GM21381 (cell line): ENCODE measurements around the gene DTD1.

Experiments
- ATAC-seq: cut with Tn5 transposase; IDR thresholded peaks from one replicate; pipeline ENCODE4 v1.9.1; 2021; ENCODE audit warnings: mild to moderate bottlenecking, moderate library complexity; ENCODE audit not compliant: unreplicated experiment

DTD1 gene

DNA sequence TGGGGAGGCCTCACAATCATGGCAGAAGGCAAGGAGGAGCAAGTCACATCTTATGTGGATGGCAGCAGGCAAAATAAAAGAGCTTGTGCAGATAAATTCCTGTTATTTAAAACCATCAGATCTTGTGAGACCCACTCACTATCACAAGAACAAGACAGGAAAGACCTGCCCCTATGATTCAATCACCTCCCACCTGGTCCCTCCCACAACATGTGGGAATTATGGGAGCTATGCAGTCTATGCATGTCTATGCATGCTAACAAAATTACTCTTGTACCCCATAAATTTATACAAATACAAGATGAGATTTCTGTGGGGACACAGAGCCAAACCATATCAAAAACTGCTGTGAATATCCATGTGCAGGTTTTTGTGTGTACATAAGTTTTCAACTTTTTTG is 200.2 kb downstream of the DTD1 start:
- no peak for ATAC-seq

DNA sequence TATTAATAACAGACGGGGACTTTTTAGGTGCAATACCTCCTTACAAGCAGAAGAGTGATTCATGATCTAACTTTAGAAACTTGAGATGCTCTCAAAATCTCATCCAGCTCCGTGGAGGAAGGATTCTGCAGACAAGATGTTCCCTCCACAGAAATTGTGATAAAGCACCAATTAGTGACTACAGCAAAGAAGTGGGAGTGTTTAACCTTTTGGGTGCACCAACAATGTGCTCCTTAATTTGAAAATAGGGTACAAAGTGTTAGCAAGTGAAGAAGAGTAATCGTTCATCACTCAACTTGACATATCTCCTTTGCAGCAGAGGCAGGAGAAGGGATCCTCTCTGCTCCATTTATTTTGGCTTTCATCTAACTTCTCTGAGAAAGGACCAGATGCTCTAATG is 202.9 kb downstream of the DTD1 start:
- ATAC-seq, result no peak

- peak; percentile 98 for ATAC-seq
These were observed 206.0 kb downstream of the DTD1 start for GRCh38 chr20:18793625-18794427.

GRCh38 chr20:18794428-18794787 is 206.6 kb downstream of the DTD1 start:
- ATAC-seq, result no peak

GRCh38 chr20:18795366-18795765 is 207.5 kb downstream of the DTD1 start:
- no peak for ATAC-seq

DNA sequence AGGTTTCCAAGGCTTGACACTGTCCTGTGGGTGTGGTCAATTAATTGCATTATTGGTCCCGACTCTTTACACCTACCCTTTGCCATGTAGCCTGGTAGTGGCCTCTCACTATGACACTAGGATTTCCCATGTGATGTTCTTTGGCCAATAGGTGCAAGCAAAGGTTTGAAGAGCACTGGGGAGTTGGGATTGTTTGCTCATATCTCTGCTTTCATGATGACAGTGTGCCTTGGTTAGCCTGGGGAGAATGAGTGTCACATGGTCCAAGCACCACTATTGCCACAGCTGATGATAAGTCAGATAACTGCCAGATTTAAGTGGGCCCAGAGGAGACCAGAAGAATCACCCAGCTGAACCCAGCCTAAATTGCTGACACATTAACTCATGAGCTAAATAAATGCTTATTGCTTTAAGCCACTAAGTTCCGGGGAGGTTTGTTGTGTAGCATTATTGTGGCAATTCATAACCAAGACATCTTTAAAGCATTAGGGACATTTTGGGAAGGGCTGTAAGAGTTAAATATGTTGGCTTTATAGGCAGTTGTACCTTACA is 208.5 kb downstream of the DTD1 start:
- no peak for ATAC-seq

DNA sequence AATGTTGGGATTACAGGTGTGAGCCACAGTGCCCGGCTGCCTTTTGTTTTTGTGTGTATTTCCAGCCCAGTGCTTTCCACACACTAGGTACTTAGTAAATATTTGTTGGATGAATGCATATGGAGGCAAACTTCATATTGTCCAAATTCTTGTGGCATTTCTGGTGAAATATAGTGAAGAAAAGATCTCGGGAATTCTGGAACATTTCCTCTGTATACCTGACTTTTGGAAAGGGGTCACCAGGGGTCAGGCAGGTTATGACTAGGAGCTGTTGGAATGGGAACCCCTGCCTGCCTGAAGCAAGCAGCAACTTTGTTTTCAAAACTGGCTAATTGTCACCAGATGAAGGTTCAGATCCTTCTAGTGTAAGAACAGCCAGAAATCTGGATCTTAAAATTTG is 213.7 kb downstream of the DTD1 start:
- ATAC-seq, result no peak

GRCh38 chr20:18802012-18802634 is 214.3 kb downstream of the DTD1 start:
- no peak for ATAC-seq

DNA sequence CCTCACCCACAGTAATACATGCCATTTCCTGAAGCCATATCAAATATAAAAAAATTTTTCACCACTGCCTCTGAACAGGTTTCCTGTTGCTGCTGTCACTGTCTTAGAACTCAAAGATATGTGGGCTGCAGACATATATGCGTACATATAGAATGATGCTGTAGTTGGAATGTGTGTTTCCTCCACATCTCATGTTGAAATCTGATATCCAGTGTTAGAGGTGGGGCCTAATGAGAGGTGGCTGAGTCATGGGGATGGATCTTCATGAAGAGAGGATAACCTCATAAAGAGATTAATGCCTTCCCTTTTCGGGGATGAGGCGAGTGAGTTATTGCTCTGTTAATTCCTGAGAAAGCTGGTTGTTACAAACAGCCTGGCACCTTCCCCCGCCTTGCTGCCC is 218.0 kb downstream of the DTD1 start:
- no peak for ATAC-seq

DNA sequence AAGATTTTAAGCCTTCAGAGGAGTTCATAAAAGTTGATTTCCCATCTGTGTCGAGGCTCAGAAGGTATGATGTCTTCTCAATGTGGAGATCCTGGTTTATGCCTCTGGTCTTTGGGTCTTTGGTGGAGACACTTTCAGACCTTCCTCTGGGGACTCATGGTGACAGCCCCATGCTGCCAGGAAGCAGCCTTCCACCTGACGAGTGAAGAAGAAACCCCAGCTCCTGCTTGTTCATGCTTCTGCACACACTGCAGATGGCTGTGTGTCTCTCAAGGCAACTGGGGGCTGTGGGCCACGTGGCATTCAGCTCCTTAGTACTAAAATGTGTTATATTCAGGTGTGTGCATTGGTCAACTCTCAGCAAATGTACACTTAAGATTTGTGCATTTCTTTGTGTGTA is 220.9 kb downstream of the DTD1 start:
- ATAC-seq, result no peak

DNA sequence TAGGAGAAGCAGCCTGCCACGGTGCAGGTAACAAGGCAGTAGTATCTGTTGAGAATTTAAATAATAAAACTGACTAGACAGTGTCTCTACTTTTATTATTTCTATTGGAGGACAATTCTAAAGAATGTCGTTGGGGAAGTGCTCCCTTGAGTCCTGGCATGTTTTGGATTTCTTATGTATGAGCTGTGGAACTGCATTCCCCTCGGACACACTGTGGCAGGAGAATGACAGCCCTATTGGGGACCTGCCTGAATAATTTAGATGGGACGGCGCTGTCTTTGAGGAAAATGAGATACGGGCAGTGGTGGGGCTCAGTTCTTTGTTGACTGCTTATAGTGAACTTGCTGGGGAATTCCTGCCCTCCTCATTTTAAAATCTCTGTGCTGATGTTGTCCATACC is 223.3 kb downstream of the DTD1 start:
- no peak for ATAC-seq

DNA sequence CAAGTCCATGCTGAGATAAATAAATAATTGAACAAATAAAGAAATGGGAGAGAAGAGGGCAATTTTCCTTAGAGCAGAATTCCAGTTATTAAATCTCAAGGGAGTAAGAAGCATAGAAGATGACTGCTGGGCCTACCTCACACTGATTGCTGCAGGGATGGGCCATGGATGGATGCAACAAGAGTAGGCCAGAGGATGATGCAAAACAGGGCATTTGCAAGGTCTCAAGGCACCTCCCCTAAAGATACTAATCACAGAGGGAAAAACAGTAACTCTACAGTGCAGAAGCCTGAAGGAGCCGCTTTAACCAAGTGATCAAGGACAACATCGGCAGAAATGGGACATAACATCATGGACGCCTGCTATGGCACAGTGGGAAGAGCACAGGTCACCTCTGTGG is 224.1 kb downstream of the DTD1 start:
- no peak for ATAC-seq

DNA sequence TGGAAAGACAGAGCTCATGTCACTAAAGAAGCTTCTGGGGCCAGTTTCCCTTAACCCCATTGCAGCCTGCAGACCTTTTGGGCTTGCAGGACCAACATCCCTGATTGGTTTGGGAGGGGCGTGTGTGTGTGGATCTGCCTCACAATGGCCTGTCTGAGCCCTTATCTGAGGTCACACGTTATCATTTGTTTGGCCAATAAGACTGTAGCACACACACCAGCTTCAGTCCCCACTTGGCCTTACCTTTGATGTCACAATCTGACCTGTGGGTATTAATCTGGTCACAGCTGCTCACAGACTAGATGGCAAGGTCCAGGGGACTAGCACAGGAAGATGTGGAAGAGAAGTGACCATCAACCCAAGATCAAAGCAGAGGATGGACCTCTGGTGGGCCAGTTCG is 225.6 kb downstream of the DTD1 start, which contains the start of gene SCP2D1:
SCP2D1 (plus strand) TSS at position 301 of the 400 bp plus-strand sequence; CDS start at position 334, 33 bp downstream.
- ATAC-seq, result no peak

DNA sequence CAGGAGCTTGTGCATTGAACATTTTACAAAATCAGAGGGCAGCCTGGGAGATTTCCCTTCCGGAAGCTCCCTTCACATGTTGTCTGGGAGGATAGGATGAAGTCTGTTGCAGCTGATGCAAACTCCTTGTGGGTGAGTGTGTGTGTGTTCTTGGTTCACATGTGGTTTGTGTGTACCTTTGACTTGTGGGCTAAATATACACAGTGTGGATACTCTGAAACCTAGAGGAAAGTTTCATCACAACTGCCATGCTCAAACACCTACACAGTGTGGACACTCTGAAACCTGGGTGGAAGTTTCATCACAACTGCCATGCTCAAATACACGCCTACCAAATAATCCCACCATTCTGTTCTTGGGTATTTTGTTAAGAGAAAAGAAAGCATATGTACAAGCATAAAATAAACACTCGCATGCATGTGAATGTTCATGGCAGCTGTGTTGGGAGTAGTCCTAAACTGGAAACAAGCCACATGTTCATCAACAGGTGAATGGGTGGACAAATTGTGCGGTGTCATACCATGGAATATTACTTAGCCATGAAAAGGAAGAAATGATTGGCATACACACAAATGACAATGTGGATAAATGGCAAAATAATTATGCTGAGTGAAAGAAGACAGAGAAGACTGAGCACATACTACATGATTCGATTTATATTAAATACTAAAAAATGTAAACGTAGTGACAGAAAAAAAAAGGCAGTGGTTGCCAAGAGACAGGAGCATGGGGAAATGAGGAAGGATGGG is 227.5 kb downstream of the DTD1 start:
- no peak for ATAC-seq
